ENCODE results near the gene MPP3. TPM values are rescaled to one million over a fixed set of nuclear protein-coding genes. Genes with fewer than 3 reads are reported as not detected.

MPP3 gene
- total RNA-seq, 1 experiment from 2014 or later, result 19.5 TPM

GRCh38 chr17:43812396-43813265 lies 20.3 kb downstream of the MPP3 start:
- BruUV-seq (replicated peaks), result no TSS peak
- H2AFZ ChIP-seq (ENCODE audit: low read depth, low read length, poor library complexity, severe bottlenecking), result no peak overlapping the region
- no peaks in the 10 kb centered on the region for H3K9me3 ChIP-seq (ENCODE audit: control insufficient read depth in 1 of 2, insufficient read depth in 1 of 2, low read depth in 1 of 2, low read length in 2 of 2)
- H3K36me3 ChIP-seq (ENCODE audit: control insufficient read depth in 1 of 2, insufficient read depth in 2 of 2, low read length in 2 of 2), result peaks cover 2 to 27% of the 10 kb centered on the region in 2 experiments; a peak in 3 of 4 replicates
- DNase-seq (ENCODE audit: low read depth, low spot score) (no peak), ATAC-seq (no peak)
- intact Hi-C loops (cut with micrococcal nuclease), result no loop called here
- no peaks in the 10 kb centered on the region for H3K79me2 ChIP-seq (ENCODE audit: insufficient read depth, low read length)
- H3K4me1 ChIP-seq (ENCODE audit: control insufficient read depth in 1 of 2, insufficient read depth in 2 of 2, low read length in 2 of 2), result peaks cover 0 to 9% of the 10 kb centered on the region in 2 experiments; a peak in 1 of 4 replicates
- H3K9ac ChIP-seq (ENCODE audit: low read length), result no peak overlapping the region
- no peak overlapping the region for H3K27ac ChIP-seq (ENCODE audit: low read depth, low read length)
- POLR2A ChIA-PET, result no interaction called here
- no peaks in the 10 kb centered on the region for H4K20me1 ChIP-seq (ENCODE audit: insufficient read depth)
- H3K9me2 ChIP-seq (ENCODE audit: insufficient read depth), result no peaks in the 10 kb centered on the region
- H3K4me2 ChIP-seq (ENCODE audit: low read length), result no peak overlapping the region
- H3K4me3 ChIP-seq (replicated peaks in 1 of 2; ENCODE audit: low read depth in 1 of 2, low read length in 2 of 2), result no peak overlapping the region
- CTCF ChIA-PET, result no interaction called here
- RAD21 ChIA-PET (ENCODE audit: low non-redundant PET in 1 of 2, low total read pairs in 2 of 2, uncharacterized antibody in 2 of 2, unreplicated experiment in 2 of 2), result no interaction called here
- no peaks in the 10 kb centered on the region for H3K27me3 ChIP-seq (ENCODE audit: insufficient read depth, low read length)
- no peak for TF ChIP-seq SIN3A (IDR thresholded peaks at IDR 0.05; ENCODE audit: low read depth)
- no peak for TF ChIP-seq YY1 (IDR thresholded peaks at IDR 0.05; ENCODE audit: extremely low read depth, insufficient replicate concordance, low read depth, low read length)
- TF ChIP-seq RAD21 (IDR thresholded peaks at IDR 0.05; ENCODE audit: low read depth), result no peak
- TF ChIP-seq CTCF (IDR thresholded peaks at IDR 0.05 in 2 of 3, conservative IDR thresholded peaks at IDR 0.05 in 1 of 3; ENCODE audit: borderline replicate concordance in 1 of 3, insufficient read depth in 1 of 3, low read depth in 2 of 3, low read length in 2 of 3), result no peak
- TF ChIP-seq EZH2phosphoT487 (IDR thresholded peaks at IDR 0.05; ENCODE audit: borderline replicate concordance), result no peak
- no peak for TF ChIP-seq ZBTB33 (IDR thresholded peaks at IDR 0.05; ENCODE audit: extremely low read depth, insufficient replicate concordance, low read length)
- no peak for TF ChIP-seq JUND (IDR thresholded peaks at IDR 0.05)
- TF ChIP-seq ELF1 (IDR thresholded peaks at IDR 0.05; ENCODE audit: borderline replicate concordance, low read depth), result no peak
- TF ChIP-seq FOSL1 (IDR thresholded peaks at IDR 0.05; ENCODE audit: low read depth), result no peak
- TF ChIP-seq EZH2 (IDR thresholded peaks at IDR 0.05), result no peak
- TF ChIP-seq TCF7L2 (IDR thresholded peaks at IDR 0.05; ENCODE audit: borderline replicate concordance, extremely low read depth, insufficient read depth, insufficient read length), result no peak
- no peak for TF ChIP-seq ZNF274 (IDR thresholded peaks at IDR 0.05; ENCODE audit: low read depth, low read length)
- TF ChIP-seq POLR2A (IDR thresholded peaks at IDR 0.05; ENCODE audit: borderline replicate concordance, extremely low read depth, insufficient read depth, insufficient read length), result no peak
- no peak for TF ChIP-seq ATF3 (IDR thresholded peaks at IDR 0.05)
- no peak for TF ChIP-seq CEBPB (IDR thresholded peaks at IDR 0.05; ENCODE audit: low read depth)
- TF ChIP-seq ZFX (IDR thresholded peaks at IDR 0.05), result no peak
- TF ChIP-seq POLR2AphosphoS5 (IDR thresholded peaks at IDR 0.05; ENCODE audit: low read depth, low read length), result no peak
- TF ChIP-seq MAX (IDR thresholded peaks at IDR 0.05), result no peak
- no peak for TF ChIP-seq CBX3 (IDR thresholded peaks at IDR 0.05; ENCODE audit: low read depth)
